Left hindlimb (tissue), 1 donor: ENCODE measurements around the gene FOXG1.

ENCODE experiments used
- DNase-seq: peaks from one replicate; pipeline ENCODE4 v3.0.0-alpha.2; 2018

Gene FOXG1

DNA sequence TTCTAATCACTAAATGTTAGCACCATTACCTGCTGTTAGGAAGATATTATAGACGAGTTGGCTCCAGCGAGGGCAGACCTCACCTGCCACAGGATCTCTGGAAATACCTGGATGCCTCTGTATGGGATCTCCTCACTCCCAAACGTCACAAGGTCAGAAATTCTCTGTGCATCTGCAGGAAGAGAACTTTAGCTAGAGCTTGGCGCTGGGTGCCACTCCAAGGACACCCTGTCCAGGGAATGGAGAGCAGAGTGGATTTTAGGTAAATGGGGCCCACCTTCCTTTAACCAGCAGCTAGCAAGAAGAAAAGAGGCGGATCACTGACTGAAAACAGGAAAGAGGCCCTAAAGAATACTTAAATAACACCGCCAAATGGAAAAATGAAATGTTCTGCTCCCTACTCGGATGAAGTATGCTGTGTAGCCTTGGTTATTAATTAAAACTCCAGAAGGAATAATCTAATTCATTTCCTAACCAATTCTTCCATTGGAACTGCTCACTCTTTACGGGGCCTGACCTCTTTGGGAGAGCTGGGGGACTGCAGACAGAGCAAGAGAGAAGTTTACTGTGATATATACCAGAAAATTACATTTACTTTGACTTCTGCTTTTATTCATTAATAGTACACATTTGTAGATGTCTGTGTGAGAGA is 4.2 kb upstream of the FOXG1 start:
- no peak for DNase-seq

DNA sequence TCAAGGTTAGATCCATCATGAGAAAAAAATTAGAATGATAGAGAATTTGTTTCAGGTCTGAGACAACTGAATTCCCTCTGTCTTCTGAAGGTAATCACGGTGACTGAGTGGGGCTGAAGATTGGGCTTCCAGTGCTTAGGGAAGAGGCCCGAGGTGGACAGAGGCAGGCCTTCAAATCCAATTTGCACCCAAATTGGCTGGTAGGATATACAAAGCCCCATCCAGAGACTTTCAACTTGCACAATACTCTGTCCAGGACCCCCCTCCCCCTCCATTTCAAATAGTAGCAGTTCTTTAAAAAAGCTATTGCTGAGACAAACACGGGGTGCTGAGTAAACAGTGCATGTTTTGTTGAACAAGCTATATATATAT is 3.6 kb upstream of the FOXG1 start:
- no peak for DNase-seq

DNA sequence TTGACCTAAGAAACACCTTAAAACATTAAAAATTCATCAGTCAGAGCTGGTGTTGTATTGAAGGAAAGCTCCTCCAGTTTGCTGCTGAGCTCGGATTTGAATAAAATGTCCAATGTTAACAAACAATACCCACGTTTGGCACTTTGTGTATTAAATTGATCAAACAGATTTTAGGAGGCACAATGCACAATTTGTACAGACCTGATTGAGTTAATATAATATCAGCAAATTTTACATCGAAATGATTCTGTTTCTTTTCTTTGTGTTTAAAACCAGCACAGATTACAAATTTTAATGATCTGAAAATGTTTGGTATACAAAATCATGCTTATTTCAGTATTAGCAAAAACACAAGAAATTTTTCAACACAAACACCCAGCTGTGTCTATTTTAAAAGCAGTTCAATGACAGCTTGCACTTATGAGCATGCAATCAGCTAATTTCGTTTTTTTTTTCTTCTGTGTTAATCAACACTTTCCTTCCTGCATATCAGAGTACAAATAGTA is 2.8 kb upstream of the FOXG1 start:
- no peak for DNase-seq

DNA sequence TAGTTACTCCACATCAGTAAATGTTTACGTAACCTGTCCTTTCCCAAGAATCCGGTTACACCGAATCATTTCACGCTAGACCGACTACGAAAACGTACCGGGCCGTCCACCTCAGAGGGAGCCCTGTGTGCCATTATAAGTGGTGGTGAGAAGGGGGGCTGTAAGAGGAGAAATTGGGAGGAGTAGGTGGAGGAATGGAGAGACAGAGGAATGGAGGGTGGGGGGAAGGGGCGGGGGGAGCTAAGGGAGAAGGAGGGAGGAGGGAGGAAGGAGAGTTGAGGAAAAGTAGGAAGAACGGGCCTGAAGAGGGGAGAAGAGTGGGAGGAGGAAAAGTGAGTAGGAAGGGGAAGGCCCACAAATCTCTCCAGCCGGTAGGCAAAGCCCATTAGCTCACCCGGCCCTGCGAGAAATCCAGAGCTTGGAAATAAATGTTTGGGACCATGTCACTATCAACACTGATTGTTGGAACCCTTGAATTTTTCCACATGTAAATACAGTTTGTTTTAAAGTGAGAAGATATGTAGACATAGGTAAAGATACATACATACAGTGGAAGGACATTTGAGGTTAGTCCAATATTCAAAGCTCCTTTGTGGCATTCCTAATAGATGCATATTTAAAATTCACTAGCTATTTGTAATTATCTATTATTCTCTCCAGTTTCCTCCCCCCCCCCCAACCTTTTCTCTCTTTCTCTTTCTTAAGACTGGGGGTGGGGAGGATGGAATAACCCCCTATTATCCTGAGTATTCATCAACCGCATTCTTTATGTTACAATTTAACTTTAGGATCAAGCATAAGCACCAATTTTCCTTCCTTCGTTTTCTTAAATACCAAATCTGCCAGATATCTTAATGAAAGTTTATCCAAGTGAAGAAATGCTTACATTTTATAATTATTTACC is 2.1 kb upstream of the FOXG1 start:
- DNase-seq = no peak

DNA sequence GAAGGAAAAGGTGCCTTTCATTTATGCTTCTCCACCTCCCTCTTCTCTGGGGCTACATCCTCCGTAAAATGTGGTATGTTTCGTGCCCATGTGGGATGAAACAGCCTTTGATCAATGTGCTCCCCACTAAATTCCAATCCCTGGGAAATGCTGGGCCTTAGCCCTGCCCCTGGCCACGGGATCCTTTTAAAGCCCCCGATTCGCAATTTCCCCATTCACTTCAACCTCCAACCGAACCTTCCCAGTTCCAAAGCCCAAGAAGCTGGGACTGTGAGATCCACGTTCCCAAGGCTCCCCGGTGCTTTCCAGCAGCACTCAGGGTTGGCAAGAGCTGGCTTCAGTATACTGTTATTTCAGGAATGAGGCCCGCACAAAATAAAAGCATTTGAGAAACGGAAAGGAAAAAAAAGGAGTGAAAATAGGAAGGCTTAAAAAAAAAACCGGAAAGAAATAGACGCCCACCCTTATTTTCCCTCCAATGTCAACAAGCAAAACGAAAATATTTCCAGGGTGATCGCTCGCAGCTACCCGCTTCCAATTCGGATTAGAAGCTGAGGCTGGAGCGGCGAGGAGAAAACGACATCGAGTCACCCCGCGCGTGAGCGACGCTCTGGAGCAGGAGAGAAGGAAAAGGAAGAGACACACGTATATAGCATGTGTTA is 1.3 kb upstream of the FOXG1 start:
- no peak for DNase-seq

DNA sequence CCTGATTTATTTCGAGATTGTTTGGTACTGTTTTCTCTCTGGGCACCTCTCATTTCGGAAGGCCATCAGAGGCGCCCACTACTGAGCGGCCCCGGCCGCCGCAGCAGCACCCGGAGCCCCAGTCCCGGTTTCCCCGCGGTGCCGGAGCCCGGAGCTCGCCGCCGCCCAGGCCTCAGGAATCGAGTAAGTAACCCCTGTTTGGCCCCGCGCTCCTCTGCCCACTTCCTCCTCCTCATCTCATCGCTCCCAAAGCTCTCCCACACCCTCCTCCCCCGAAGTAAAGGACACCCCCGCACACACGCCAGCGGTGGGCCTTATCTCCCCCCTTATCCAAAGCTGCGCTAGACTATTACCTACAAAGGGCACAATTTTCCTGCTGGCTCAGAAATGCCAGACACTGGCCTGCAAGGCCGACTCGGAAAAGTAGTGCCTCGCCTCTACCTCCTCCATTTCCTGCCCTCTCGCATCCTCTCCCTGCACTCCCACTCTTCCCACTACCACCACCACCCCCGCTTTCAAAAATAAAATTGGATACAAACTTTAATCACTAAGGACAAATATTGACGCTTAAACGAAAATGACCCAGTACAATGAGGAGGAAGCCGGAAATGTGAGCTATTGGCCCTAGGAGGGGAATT is 637 bp upstream of the FOXG1 start:
- DNase-seq = peak; percentile 58

DNA sequence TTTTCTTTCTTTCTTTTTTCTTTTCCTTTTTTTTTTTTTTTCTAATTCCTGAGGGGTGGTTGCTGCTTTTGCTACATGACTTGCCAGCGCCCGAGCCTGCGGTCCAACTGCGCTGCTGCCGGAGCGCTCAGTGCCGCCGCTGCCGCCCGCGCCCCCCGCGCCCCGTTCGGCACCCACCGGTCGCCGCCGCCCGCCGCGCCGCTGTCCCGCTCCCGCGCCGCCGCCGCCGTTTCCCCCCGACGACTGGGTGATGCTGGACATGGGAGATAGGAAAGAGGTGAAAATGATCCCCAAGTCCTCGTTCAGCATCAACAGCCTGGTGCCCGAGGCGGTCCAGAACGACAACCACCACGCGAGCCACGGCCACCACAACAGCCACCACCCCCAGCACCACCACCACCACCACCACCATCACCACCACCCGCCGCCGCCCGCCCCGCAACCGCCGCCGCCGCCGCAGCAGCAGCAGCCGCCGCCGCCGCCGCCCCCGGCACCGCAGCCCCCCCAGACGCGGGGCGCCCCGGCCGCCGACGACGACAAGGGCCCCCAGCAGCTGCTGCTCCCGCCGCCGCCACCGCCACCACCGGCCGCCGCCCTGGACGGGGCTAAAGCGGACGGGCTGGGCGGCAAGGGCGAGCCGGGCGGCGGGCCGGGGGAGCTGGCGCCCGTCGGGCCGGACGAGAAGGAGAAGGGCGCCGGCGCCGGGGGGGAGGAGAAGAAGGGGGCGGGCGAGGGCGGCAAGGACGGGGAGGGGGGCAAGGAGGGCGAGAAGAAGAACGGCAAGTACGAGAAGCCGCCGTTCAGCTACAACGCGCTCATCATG is 654 bp downstream of the FOXG1 start:
- DNase-seq = no peak

DNA sequence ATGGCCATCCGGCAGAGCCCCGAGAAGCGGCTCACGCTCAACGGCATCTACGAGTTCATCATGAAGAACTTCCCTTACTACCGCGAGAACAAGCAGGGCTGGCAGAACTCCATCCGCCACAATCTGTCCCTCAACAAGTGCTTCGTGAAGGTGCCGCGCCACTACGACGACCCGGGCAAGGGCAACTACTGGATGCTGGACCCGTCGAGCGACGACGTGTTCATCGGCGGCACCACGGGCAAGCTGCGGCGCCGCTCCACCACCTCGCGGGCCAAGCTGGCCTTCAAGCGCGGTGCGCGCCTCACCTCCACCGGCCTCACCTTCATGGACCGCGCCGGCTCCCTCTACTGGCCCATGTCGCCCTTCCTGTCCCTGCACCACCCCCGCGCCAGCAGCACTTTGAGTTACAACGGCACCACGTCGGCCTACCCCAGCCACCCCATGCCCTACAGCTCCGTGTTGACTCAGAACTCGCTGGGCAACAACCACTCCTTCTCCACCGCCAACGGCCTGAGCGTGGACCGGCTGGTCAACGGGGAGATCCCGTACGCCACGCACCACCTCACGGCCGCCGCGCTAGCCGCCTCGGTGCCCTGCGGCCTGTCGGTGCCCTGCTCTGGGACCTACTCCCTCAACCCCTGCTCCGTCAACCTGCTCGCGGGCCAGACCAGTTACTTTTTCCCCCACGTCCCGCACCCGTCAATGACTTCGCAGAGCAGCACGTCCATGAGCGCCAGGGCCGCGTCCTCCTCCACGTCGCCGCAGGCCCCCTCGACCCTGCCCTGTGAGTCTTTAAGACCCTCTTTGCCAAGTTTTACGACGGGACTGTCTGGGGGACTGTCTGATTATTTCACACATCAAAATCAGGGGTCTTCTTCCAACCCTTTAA is 1.5 kb downstream of the FOXG1 start:
- no peak for DNase-seq

DNA sequence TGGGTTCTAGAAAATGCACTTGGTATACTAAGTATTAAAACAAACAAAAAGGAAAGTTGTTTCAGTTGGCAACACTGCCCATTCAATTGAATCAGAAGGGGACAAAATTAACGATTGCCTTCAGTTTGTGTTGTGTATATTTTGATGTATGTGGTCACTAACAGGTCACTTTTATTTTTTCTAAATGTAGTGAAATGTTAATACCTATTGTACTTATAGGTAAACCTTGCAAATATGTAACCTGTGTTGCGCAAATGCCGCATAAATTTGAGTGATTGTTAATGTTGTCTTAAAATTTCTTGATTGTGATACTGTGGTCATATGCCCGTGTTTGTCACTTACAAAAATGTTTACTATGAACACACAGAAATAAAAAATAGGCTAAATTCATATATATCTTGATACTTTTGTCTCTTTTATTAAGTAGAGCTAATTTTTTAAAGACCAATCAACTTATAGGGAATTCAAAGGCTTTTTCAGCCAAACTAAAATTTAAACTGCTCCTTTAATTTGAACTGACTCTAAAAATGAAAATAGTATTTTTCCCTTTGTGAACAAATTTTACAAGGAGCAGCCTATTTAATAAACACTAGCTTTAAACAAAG is 2.8 kb downstream of the FOXG1 start:
- DNase-seq = no peak

DNA sequence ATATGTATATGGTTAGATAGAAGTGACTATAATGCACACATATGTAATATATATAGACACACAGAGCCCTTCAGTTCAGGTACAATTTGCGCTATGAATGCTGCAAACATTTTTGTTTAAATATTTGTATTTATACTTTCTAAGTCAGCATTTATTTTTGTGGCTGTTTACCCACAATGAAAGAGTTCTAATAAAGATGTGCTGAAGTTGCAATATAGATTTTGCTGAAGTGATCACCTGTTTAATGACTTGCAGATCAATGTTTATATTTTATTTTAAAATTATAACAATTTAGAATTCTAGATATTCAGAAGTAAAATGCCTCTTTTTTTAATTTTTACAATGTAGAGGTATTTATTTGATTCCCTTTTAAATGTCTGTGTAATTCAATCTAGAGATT is 3.5 kb downstream of the FOXG1 start:
- no peak for DNase-seq

DNA sequence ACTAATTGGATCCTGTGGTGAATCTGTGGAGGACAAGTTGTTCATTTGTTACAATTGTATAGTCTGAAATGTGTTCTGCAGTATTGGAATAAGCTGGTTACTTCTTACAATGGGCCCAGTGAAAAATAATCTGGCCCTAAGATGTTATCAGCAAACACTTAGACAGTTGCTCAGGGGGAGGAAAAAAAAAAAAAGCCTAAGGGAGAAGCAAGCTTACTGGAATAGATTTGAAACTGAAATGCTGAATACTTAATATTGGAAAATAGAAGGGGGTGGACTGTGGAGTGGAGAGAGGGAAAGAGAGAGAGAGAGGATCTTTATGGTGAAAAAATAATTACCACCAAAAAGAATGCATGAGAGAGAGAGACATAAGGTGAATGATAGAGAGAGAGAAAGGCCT is 4.0 kb downstream of the FOXG1 start:
- DNase-seq = no peak

DNA sequence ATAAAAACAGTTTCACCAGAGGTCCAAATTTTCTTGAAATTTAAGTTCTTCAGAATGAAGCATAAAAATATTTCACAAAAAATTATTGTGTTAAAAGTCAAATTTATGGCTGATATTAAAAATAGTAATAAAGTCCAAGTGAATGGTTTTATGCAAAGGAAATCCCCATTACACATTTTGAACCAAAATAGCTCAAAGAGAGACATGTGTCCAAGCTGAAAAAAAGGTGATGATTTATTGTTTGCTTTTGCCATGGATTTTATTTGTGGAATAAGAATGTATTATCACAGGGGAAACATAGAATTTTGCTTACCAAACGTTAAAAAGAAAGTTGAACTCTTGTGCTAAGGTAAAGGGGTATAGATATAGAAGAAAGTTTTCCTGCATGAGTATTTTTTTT is 4.6 kb downstream of the FOXG1 start:
- DNase-seq = no peak

DNA sequence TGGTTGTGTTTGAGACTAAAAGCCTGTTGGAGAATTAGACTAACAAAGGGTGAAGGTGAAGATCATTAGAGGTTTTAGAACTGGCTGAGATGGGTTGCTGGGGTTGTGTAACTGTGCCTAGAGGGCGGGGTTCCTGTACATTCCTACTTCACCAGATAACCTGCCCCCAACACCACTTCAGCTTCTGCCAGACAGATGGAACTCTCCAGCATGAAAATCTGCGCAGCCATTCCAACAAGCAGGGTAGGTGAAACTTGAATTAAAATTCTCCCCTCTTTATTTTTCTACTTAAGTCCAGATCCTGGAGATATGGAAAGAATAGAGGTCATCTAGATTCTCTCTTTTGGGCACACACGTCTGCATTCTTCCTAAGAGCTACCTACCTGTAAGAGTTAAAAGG is 6.0 kb downstream of the FOXG1 start:
- no peak for DNase-seq

DNA sequence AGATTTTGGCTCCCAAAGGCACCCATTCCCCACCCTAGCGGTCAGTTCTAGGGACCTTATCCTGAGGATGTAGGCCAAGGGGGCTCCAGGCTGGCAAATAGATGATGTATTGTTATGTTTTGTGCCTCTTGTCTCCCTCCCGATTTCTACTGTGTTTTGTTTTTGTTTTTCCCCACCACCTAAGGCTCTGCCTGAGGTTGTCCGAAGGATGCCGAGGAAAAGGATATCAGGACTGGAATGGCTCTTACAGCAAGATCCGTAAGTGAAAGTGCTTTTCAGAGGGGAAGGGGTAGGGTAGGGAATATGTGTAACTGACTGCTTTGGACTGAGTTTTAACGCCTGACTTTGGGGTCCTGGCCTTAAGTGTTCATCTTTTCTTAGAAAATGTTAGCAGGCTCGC is 6.6 kb downstream of the FOXG1 start:
- DNase-seq = no peak

DNA sequence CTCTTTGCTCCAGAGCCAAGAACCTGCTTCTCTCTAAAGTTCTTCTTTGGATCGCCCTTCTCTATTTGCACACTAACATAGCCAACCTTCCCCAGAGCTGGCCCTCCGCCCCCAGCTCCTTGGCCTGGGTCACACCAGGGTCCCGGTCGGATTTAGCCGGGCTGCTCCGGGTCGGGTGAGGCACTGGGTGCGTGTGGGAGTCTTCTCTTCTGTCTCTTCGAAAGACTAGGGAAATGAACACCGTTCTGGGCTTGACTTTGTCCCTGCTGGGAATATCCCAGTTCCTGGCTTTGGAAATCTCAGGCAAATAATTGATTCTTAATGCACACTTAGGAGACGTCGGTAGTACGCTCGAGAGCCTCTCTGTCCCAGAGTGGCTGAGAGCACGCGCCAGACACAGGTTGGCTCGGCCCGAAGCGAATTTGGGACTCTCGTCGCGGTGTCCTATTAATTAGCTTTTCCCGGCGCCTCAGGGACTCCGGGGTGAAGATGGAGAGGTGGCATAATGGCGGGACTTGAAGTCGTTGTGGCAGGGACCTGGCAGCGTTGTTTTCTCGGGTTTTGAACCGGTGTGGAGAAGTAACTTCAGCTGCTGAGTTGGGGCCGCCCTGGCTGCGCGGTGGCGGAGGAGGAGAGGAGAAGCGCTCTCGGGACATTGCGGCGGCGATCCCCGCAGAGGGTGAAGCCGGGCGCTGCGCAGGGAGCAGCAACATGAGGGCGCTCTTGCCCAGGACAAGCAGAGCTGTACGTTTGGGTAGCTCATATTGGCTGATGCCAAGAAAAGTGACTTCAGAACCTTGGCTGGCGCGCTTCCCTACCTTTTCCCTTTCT is 7.5 kb downstream of the FOXG1 start:
- peak; percentile 52 for DNase-seq

DNA sequence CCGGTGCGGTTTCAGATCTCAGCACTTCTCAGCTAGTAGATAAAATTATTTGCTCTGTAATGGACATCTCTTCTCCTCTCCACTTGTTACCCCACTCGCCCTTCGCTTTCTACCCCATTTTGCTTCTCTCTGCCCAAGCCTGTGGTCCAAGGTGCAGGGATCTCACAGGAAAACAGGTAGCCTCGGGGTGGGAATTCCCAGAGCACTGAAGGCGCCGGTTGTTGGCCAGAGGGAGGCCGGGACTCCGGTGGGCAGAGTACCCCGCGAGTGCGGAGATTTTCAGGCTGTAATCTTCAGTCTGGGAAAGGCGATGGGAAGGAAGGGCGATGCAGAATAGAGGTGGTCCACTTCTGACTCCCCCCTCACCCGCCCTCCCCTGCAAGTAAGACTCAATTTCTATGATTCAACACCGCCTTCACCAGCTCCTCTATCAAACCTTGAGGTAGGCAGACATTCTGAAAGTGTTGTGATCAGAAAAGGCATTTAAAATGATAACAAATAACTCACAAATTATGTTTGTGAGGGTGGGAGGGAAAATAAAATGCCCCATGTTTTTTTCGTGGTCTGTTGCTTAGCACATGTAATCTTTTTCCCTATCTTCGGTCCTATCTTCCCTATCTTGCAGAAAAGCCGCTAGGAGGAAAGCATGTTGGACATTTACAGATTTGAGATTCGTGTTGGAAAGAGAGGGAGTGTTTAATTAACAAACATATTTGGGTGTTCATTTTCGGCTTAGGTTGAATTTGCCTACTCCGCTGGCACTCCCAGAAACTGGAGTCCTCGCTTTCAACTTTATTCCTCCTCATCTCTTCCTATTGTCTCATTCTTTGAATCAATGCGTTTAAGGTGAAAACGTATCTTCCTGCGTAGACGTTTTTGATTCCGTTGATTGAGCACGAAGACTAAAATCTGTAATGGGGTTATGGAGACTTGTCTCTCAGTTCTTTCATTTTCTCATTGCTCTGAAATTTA is 8.5 kb downstream of the FOXG1 start:
- no peak for DNase-seq

DNA sequence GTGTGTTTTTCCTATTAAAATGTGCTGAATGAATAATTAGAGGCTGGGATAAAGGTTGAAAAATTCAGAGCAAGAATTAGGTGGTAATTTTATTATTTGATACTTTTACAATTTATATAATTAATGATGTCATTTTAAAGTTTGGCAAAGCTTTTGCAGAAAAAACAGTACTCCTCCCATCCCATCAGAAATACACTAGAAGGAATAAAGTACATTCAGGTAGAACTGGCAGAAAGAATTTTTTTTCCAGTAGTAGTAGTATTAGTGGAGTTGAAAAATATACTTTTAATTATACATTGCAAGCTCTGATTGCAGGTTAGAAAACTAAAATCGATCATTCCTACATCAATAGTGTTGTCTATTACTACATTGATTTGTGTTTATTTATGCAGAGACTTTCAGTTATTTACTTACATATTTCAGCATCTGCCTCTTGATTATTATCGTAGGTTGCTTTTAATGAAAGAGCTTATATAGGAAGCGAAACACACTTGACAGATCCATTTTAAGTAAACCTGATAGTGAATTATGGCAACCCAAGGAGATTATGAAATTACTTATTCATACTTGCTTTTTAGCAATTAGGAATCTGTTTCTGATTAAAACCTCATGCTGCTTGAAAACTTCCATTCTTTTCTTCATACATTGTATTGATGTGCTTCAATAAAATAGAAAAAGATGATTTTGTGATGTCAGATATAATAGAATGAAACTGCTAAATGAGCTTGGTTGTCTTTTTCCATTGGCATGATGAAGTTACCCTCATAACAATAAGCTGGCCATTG is 10.1 kb downstream of the FOXG1 start:
- DNase-seq = no peak
